Measurements from ENCODE around the gene ARHGAP18.

- TF ChIP-seq CTCF (IDR thresholded peaks at IDR 0.05; ENCODE audit: low read depth, low read length, poor library complexity, severe bottlenecking) = no peak
- TF ChIP-seq EZH2phosphoT487 (IDR thresholded peaks at IDR 0.05; ENCODE audit: borderline replicate concordance, low read length) = no peak
Observed at GRCh38 chr6:129542705-129543104, 167.3 kb downstream of the ARHGAP18 start.
